GM21390 (cell line): ENCODE data around the gene RABL2A.
A peak's percentile ranks its signal among the peaks of the same experiment; 100 is the strongest.
"Not testable (repeated sequence)": the region's sequence is repeated elsewhere in the genome, so short reads cannot be mapped to it uniquely, and the experiment has no call there.

Source experiments
- ATAC-seq: cut with Tn5 transposase; IDR thresholded peaks from one replicate; pipeline ENCODE4 v1.9.1; 2021; ENCODE audit not compliant: unreplicated experiment

The RABL2A gene

GRCh38 chr2:113626616-113627330, at the start of gene RABL2A:
TSS of gene RABL2A (plus strand) at chr2:113627266. CDS start at chr2:113628607, 1,341 bp downstream.
- peak; percentile 95 for ATAC-seq

GRCh38 chr2:113578508-113578907, 48.6 kb upstream of the RABL2A start:
- ATAC-seq: not testable (repeated sequence)

GRCh38 chr2:113582473-113582872, 44.6 kb upstream of the RABL2A start:
- ATAC-seq: not testable (repeated sequence)

GRCh38 chr2:113583521-113584225, 43.4 kb upstream of the RABL2A start:
- not testable (repeated sequence) for ATAC-seq

GRCh38 chr2:113584311-113585092, 42.6 kb upstream of the RABL2A start:
- not testable (repeated sequence) for ATAC-seq

GRCh38 chr2:113587201-113587600, 39.9 kb upstream of the RABL2A start:
- not testable (repeated sequence) for ATAC-seq

- ATAC-seq: not testable (repeated sequence)
Observed at GRCh38 chr2:113589591-113589990, 37.5 kb upstream of the RABL2A start.

- ATAC-seq: not testable (repeated sequence)
Observed at GRCh38 chr2:113591926-113592325, 35.1 kb upstream of the RABL2A start.

GRCh38 chr2:113593280-113593679, 33.8 kb upstream of the RABL2A start:
- not testable (repeated sequence) for ATAC-seq

GRCh38 chr2:113595725-113596124, 31.3 kb upstream of the RABL2A start:
- not testable (repeated sequence) for ATAC-seq

- ATAC-seq: not testable (repeated sequence)
Observed at GRCh38 chr2:113597164-113597563, 29.9 kb upstream of the RABL2A start.

GRCh38 chr2:113597572-113597971, 29.5 kb upstream of the RABL2A start:
- ATAC-seq: not testable (repeated sequence)

GRCh38 chr2:113598180-113598579, 28.9 kb upstream of the RABL2A start:
- ATAC-seq: not testable (repeated sequence)

- not testable (repeated sequence) for ATAC-seq
Observed at GRCh38 chr2:113598738-113599137, 28.3 kb upstream of the RABL2A start.

- ATAC-seq: not testable (repeated sequence)
Observed at GRCh38 chr2:113599208-113599607, 27.9 kb upstream of the RABL2A start.

GRCh38 chr2:113602040-113602769, 24.9 kb upstream of the RABL2A start:
- not testable (repeated sequence) for ATAC-seq

- no peak for ATAC-seq
Observed at GRCh38 chr2:113602869-113603466, 24.1 kb upstream of the RABL2A start.

- ATAC-seq: peak; percentile 100
Observed at GRCh38 chr2:113603467-113604084, 23.5 kb upstream of the RABL2A start.

GRCh38 chr2:113604085-113604477, 23.0 kb upstream of the RABL2A start:
- peak; percentile 27 for ATAC-seq

GRCh38 chr2:113604661-113605060, 22.4 kb upstream of the RABL2A start:
- ATAC-seq: not testable (repeated sequence)
